ENCODE results near the gene S100A3.

DNA sequence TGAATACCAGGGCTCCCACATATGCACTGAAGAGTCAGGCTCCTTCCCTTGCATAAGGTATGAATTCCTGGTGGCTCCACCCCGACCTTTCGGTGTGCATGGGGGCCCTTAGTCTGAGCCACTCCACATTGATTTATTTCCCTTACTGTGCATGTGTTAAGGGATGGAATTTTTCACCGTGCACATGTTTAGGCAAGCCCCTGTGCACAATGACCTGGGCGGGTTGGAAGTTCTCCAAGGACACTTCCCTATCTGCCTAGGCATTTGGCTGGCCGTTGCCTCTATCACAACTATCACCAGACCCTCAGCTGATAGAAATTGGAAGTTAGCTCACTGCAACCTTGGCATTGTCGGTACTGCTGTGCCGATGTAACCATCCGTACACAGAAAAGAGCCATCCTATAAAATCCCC, 22.9 kb downstream of the S100A3 start:
- TF ChIP-seq, protein P1, sequence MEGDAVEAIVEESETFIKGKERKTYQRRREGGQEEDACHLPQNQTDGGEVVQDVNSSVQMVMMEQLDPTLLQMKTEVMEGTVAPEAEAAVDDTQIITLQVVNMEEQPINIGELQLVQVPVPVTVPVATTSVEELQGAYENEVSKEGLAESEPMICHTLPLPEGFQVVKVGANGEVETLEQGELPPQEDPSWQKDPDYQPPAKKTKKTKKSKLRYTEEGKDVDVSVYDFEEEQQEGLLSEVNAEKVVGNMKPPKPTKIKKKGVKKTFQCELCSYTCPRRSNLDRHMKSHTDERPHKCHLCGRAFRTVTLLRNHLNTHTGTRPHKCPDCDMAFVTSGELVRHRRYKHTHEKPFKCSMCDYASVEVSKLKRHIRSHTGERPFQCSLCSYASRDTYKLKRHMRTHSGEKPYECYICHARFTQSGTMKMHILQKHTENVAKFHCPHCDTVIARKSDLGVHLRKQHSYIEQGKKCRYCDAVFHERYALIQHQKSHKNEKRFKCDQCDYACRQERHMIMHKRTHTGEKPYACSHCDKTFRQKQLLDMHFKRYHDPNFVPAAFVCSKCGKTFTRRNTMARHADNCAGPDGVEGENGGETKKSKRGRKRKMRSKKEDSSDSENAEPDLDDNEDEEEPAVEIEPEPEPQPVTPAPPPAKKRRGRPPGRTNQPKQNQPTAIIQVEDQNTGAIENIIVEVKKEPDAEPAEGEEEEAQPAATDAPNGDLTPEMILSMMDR (optimal IDR thresholded peaks at IDR 0.05 in 1 of 3, IDR thresholded peaks at IDR 0.05 in 1 of 3, conservative IDR thresholded peaks at IDR 0.05 in 1 of 3; ENCODE audit: extremely low read depth in 1 of 3, insufficient read depth in 2 of 3, low read length in 3 of 3): no peak
- TF ChIP-seq EZH2 (IDR thresholded peaks at IDR 0.05; ENCODE audit: low read length): no peak
